Activated CD8-positive, alpha-beta memory T cell treated with anti-CD3 and anti-CD28 coated beads for 48 hours (primary cell): Measurements from ENCODE around the gene SS18L1.

Experiments
- DNase-seq, 3 experiments: peaks; one replicate each; pipeline ENCODE4 v3.0.0-alpha.2; 2020; ENCODE audit warnings: low read depth in 2 of 3, low spot score in 2 of 3

SS18L1 gene

DNA sequence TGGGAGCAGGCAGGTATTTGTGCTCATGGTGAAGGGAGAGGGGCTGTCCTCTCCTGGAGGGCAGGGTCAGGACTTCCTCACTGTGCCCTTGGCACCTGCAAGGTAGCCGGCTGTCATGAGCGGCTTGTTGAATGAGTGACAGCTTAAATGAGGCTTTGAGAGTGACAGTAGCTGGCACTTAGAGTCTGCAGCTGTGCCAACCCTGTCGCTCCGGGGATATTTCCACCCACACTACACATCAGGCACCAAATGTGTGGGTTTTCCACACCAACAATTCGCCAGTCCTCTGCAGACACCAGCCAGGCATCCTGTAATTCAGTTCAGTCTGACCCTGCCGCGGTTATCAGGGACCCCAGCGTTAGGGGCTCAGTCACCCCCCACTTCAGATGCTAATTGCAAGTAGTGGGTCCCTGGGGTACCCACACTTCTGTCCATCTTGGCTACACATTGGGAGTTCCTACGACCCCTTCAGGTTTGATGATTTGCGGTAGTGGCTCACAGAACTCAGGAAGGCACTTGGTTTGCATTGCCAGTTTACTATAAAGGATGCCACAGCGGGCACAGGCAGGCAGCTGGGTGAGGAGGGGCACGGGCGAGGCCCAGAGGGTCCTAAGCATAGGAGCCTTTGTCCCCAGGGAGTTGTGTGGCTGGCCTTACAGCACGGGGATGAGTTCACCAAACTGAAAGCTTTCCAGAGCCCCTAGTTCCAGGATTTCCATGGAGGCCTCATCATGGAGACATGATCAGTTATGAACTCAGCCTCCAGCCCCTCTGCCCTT lies 48.4 kb downstream of the SS18L1 start:
- DNase-seq: no peak

DNA sequence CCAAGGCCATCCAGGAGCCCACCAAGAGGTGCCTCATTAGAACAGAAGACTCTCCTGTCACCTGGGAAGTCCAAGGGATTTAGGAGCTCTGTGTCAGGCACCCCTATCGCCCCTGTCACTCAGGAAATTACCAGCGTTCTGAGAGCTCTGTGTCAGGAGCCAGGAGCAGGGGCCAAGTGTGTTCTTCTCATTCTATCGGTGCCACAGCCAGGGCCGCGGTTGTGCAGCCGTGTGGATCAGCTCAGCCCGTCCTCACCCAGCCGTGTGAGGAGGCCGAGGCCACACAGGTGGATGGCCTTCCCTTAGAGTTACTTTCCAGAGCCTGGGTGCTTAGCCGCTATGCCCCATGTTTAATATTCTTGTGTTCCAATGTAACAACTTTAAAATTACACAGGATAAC lies 49.1 kb downstream of the SS18L1 start:
- DNase-seq: no peak

DNA sequence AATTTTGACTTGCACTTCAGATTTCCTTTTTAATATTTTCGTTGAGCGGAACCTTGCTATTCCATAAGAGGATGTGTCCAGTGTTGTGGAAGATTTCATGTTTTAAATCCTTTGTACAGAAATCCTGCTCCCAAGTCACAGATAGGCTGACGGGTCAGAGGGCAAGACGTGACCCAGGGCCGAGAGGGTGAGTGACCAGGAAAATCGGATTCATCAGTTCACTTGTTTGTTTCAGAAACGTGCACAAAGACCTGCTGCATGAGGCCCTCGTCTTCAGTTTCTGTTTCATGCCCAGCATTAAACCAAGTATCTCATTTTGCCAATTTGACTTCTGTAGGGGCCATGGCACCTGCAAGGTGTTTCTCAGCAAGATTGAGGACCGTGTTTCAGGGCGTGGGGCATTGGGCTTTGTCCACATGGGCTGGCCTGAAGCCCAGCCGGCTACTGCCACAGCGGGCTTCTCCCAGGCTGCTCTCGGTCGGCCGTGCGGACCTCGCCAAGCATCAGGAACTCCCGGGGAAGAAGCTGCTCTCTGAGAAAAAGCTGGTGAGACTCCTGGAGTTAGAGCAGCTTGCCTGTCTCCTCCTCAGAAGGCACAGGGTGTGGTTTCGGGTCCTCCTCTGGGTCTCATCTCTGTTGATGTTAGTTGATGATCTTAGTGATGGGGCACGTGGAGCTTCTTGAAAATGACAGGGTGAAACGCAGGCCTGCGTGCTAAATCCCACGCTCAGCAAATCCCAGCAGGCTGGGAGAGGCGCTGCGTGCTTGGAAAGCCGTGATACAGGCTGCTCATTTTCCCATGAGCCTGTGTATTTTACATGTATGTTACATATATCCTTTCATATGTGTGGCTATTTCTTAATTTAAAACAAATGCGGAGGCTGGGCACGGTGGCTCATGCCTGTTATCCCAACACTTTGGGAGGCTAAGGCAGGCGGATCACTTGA lies 49.8 kb downstream of the SS18L1 start:
- no peak for DNase-seq

DNA sequence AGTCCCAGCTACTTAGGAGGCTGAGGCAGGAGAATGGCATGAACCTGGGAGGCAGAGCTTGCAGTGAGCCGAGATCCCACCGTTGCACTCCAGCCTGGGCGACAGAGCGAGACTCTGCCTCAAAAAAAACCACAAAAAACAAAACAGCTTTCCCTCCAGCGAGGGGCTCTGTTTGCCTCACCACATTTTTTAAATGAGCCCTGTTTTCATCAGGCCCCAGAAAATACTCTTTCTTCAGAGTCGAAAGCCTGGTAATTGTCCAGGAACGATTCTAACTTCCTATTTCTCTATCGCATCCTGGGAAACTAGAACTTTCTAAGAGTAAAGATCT lies 51.5 kb downstream of the SS18L1 start:
- DNase-seq: no peak

DNA sequence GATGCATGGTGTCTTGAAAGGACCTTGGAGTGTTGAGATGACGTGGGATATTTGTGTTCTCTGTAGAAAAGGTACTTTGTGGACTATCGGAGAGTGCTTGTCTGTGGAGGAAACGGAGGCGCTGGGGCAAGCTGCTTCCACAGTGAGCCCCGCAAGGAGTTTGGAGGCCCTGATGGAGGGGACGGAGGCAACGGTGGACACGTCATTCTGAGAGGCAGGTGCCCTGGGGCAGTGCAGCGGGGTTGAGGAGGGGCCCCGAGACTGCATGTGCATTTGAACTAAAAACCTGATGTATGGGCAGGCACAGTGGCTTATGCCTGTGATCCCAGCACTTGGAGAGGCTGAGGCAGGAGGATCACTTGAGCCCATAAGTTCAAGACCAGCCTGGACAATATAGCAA lies 52.2 kb downstream of the SS18L1 start:
- no peak for DNase-seq

DNA sequence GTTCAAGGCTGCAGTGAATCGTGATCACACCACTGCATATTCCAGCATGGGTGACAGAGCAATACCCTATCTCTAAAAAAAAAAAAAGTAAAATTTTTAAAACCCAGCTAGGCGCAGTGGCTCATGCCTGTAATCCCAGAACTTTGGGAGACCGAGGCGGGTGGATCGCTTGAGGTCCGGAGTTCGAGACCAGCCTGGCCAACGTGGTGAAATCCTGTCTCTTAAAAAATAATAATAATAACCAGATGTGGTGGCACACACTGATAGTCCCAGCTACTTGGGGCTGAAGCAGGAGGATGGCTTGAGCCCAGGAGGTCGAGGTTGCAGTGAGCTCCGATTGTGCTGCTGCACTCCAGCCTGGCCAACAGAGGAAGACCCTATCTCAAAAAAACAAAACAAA lies 52.7 kb downstream of the SS18L1 start:
- no peak for DNase-seq

DNA sequence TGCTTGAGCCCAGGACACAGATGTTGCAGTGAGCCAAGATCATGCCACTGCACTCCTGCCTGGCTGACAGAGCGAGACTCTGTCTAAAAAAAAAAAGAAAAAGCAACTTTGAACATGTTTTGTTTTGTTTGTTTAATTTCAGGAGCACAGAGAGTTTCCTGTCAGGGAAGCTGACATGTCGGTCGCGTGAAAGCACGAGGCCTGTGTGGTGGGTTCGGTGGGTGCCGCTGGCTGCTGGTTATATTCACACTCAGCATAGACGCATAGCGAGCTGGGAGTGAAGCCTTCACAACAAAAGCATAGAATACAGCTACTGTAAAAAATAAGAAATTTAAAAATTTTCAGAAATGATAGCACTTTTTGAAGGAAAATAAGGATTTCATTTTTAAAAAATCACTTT lies 53.7 kb downstream of the SS18L1 start:
- DNase-seq: no peak

DNA sequence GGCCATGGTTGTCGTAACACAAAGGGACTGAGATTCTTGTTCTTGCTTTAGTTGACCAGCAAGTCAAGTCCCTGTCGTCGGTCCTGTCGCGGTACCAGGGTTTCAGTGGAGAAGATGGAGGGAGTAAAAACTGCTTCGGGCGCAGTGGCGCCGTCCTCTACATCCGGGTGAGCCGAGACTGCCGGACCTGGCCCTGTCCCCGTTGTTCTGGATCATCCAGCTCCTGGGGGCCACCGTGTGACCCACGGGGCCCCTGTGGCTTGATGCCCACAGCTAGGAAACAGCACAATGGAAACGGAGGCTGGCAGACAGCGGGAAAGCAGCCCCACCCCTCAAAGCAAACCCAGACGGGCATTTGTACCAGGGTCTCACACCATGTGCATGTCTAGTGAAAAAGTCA lies 54.2 kb downstream of the SS18L1 start:
- no peak for DNase-seq

DNA sequence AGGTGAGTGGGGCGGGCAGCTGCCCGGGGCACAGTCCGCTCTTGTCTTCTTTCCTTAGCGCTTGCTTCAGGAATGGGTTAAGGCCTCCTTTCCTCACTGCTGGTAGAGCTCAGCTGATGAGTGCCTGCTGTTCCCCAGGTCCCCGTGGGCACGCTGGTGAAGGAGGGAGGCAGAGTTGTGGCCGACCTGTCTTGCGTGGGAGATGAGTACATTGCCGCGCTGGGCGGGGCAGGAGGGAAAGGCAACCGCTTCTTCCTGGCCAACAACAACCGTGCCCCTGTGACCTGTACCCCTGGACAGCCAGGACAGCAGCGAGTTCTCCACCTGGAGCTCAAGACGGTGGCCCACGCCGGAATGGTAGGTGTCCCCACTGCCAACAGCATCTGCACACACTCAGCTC lies 54.9 kb downstream of the SS18L1 start:
- no peak for DNase-seq

DNA sequence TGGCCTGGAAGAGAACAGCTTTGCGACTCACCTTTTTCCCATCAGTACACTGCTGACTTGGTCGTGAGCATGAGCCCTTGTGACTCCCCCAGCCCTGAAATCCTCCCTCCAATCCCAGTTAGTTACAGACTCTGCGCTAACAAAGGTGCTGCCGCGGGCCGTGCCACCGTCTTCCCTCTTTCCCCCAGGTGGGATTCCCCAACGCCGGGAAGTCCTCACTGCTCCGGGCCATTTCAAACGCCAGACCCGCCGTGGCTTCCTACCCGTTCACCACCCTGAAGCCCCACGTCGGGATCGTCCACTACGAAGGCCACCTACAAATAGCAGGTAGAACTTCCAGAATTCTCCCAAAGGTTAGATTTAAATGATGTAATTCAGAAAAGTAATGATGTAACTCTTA lies 55.4 kb downstream of the SS18L1 start:
- no peak for DNase-seq

DNA sequence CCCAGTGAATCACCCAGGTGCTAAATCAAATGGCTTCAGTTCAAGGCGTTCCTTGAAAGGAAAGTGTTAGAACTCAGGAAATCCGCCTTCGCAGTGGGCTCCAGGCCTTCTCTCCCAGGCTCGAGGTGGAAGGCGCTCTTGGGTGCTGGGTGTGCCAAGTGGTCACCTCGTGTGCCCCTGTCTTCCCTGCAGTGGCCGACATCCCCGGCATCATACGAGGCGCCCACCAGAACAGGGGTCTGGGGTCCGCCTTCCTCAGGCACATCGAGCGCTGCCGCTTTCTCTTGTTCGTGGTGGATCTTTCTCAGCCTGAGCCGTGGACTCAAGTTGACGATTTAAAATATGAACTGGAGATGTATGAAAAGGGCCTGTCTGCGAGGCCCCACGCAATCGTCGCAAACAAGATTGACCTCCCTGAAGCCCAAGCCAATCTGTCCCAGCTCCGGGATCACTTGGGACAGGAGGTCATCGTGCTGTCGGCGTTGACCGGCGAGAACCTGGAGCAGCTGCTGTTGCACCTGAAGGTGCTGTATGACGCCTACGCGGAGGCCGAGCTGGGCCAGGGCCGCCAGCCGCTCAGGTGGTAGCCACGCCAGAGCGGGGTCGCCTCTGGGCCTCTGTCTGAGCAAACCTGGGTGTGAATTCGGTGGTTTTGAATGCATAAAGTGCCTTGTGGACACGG lies 57.1 kb downstream of the SS18L1 start:
- DNase-seq: no peak

DNA sequence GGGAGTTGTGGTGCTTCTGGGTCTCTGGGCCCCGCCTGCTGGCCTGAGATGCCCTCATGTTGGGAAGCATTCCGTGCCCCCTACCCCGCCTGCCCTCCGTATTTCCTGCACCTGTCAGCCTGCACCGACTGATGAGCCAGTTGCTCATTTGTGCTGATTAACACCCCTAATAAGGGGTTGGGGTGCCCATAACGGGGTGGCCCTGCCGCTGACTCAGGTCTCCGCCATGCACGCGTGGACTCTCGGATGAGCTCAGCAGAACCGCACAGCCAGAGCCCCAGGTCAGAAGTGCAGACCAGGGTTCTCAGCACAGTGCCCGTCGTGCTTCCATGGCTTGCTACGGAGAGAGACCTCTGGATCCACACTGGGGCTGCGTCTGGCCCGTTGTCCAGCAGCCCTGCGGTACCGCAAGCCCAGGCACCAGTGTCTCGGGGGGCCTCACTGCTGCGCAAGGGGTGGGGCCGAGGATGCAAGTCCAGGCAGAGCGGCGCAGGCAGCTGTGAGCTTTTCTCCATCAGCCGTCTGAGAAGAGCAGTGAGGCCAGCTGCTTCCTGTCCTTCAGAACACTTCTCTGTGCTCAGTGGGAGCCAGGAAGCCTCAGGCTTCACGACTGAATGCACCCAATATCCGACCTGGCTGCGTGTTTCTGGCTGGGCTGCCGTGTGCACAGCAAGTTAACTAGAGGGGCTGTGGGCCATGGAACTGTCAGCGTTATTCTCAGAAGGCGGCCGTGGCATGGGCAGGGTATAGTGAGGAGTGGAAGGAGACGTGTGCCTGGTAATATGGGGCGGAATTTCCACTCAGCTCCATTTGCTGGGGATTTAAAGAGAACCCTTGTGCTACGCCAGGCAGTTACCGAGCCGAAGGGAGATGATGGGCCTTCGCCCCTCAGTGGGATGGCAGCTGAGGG lies 57.9 kb downstream of the SS18L1 start:
- DNase-seq: no peak

DNA sequence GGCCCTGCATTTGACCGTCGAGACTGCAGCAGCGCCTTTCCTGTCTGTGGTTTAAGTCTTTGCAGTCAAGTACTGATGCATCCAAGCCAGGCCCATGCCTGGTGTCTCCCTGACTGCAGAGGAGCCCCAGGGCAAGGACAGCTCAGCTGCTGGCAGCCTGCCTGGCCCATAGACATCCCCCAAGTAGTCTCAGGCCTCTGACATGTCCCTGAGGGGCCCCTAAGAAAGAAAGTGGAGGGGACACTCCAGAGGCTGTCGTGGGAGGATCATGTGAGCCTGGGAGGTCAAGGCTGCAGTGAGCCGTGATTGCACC lies 58.5 kb downstream of the SS18L1 start:
- no peak for DNase-seq

DNA sequence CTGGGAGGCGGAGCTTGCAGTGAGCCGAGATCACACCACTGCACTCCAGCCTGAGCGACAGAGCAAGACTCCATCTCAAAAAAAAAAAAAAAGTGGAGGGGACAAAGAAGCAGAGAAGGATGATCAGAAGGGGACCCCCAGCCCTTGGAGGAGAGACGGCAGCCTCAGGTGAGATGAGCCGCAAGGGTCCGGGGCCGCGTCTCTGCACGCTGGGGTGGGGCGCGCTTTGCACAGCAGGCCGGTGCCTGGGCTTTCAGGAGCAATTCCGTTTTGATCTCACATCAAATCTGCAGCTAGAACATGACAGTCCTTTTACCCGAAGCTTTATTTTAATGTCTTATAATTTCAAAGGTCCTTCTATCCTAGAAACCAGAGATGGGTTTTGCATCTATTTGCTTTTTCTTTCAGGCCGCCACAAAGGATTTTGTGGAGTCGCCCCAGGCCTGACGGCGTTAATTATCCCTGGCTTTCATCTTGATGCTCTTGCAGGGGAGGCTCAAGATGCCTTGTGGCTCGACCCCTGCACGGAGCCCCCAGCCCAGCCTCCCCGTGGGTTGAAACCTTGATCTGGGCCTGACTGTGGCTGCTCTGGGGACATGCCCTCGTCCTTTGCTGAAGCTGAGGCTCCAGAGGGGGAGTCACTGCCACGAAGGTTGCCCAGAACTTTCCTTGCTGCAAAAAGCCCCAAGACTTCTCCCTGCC lies 59.3 kb downstream of the SS18L1 start:
- DNase-seq: no peak

DNA sequence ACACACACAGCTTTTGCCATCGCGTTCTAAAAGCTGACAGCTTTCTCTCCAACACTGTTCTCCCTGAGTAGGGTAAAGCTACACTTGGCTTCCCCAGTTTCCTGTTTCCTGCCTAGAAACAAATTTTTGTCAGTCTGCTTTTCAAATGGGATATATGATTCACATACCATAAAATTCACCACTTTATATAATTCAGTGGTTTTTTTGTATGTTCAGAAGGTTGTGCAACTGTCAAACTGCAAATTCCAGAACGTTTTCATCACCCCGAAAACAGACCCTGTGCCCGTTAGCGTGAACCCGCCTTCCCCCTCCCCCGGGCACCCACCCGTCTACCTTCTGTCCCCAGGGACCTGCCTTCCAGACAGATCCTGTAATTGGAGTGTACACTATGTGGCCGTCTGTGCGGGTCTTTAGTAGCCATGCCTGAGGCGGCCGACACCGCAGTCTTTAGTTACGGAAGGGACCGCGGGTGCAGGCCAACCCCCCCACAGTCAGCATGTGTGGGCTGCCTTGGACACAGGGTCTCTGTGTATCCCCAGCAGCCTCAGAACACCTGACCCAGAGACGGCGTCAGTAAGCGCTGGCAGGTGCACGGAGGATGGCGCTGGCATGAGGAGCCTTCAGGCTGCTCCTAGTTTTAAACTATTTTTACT lies 59.9 kb downstream of the SS18L1 start:
- DNase-seq: no peak

DNA sequence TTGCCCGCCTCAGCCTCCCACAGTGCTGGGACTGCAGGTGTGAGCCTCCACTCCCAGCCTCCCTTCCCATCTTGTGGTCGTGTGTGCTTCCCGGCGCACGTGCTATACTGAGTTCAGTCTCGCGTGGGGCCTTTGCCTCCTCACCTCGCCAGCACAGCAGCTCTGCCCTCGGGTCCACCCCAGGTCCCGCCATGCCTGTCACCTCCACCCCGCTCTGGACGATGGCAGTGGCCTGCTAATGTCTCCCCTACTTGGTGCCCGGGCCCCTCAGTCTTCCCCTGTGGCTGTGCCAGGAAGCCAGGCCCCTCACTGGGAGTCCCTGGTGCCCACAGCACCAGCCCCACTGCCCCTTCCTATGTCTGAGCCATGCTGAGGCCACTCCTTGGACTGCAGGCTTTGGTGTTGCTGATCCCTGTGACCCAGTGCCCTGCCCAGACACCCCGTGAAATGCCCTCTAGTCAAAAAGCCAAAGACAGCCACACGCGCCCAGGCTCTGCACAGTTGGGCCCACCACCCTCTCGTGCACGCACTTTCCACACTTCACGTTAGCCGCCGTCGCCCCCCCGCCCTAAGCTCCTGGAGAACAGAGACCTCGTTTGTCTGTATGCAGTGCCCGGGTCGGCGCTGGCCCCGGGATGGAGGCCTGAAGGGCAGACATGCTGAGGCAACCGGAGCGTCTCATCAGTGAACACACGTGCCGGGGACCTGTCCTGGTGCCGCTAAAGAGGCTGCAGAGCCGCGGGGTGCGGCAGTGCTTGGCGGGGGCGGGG lies 62.2 kb downstream of the SS18L1 start:
- DNase-seq: no peak

DNA sequence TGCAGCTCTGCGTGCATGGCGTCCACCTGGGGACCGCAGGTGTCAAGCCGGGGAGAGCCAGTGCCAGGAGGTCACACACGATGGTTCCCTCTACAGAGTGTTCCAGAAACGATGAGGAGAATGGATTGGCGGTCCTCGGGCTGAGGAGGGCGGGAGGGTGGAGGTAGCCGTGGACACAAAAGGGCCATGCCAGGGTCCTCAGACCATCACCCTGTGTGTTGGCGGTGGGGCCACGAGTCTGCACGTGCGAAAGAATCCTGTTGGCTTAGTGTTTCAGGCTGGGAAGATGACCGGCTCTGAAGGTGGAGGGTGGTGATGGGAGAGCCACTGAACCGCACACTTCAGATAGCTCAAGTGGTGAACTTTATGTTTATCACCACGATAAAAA lies 62.8 kb downstream of the SS18L1 start:
- DNase-seq: no peak

DNA sequence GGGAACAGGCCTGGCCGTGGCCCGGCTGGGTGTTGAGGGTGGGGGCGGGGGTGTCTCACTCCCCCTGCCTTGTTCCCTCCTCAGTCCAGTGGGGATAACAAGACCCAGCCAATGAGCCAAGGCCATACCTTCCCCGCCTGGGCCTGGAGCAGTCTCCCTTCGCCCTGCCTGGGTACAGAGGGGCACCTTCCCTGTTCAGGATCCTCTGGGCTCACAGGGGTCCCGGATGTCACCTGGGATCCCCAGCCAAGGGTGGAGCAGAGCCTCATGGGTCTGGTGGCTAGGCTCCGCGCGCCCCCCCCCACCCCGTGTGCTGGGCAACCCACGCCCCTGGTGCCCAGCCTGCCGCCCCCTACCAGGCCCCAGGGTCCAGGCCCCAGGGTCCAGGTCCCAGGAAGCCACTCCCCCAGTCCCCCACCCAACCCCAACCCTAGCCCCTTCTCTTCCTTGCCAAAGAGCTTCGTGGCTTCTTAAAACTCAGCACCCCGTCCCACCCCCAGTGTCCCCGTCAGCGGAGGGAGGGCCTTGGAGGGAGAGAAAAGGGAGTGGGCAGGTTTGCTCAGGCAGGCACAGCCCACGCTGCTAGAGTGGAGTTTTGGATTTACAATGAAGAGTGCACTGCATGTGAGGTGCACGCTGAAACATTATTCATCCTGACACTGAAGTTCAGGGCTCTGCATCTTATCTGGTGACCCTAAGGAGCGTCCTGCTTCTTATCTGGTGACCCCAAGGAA lies 64.7 kb downstream of the SS18L1 start:
- no peak for DNase-seq
